Lower leg skin (tissue), 4 donors: ENCODE measurements around the gene SEL1L2. TPM values are rescaled to one million over a fixed set of nuclear protein-coding genes. Genes with fewer than 3 reads are reported as not detected.

Experiments used
- DNase-seq, 2 donors: peaks; one replicate each; pipeline ENCODE4 v3.0.0-alpha.2; 2019; ENCODE audit warnings: low spot score in 2 of 2
- H3K4me3 ChIP-seq: fragments of 200-600 bp; sonication (generic); 2 replicates; pipeline ENCODE4 v1.5.1; 2017; ENCODE audit warnings: mild to moderate bottlenecking, low read depth; ENCODE audit not compliant: poor library complexity, severe bottlenecking
- CTCF ChIP-seq, 3 donors: fragments of 450-650 bp; IDR thresholded peaks; one replicate each; pipeline ENCODE4 v1.5.1; 2016; ENCODE audit warnings: antibody characterized with exemption in 3 of 3, mild to moderate bottlenecking in 3 of 3, moderate library complexity in 2 of 3
- POLR2A ChIP-seq, 2 donors: fragments of 450-650 bp; IDR thresholded peaks; one replicate each; pipeline ENCODE4 v1.6.1; 2016 to 2017; ENCODE audit warnings: antibody characterized with exemption in 2 of 2, mild to moderate bottlenecking in 1 of 2, moderate library complexity in 1 of 2
- WGBS, 2 donors: methylation state at CpG; one replicate each; pipeline ENCODE4 v1.1.5; 2018; 5-methylcytosine and 5-hydroxymethylcytosine counted together
- intact Hi-C: fragments of 100-400 bp; cut with DNase I; formaldehyde crosslinking; loops from one replicate; pipeline ENCODE4 v1.15.0; 2023; ENCODE audit warnings: low total_unique reads
- total RNA-seq, 4 donors: library from RNA; depleted of rRNA; stranded (reverse); fragments of >200 nt; gene quantifications; one replicate each; pipeline ENCODE4 v1.1.0, GENCODE V29; 2016

The SEL1L2 gene
- total RNA-seq, 4 donors from 2014 or later, result not detected

GRCh38 chr20:13862245-13862644 is 128.2 kb downstream of the SEL1L2 start:
- WGBS, 2 donors, result 82 to 87% methylated on average over 2 of the region's 2 CpGs
- TF ChIP-seq POLR2A (IDR thresholded peaks at IDR 0.05) (no peak), CTCF (IDR thresholded peaks at IDR 0.05) (no peak)
- intact Hi-C loops, result no loop called here

GRCh38 chr20:13858871-13859270 is 131.5 kb downstream of the SEL1L2 start:
- TF ChIP-seq POLR2A (IDR thresholded peaks at IDR 0.05), result no peak
- no peak for TF ChIP-seq CTCF (IDR thresholded peaks at IDR 0.05)
- H3K4me3 ChIP-seq, result no peak overlapping the region
- intact Hi-C loops, result no loop called here
- DNase-seq, result no peak

More at GRCh38 chr20:13862245-13862644, 128.2 kb downstream of the SEL1L2 start:
- no peak overlapping the region for H3K4me3 ChIP-seq
- no peak for DNase-seq

- H3K4me3 ChIP-seq, result no peak overlapping the region
- intact Hi-C loops, result no loop called here
- whole genome bisulfite sequencing, 2 donors, result 93 to 94% methylated on average over 5 of the region's 5 CpGs
- TF ChIP-seq POLR2A (IDR thresholded peaks at IDR 0.05) (no peak), CTCF (IDR thresholded peaks at IDR 0.05) (no peak)
- no peak for DNase-seq
Observed at GRCh38 chr20:13858439-13858838, 132.0 kb downstream of the SEL1L2 start.

- H3K4me3 ChIP-seq, result no peak overlapping the region
- DNase-seq, result no peak
- no peak for TF ChIP-seq POLR2A (IDR thresholded peaks at IDR 0.05)
- no peak for TF ChIP-seq CTCF (IDR thresholded peaks at IDR 0.05)
- 52 to 60% methylated on average over 7 of the region's 7 CpGs for WGBS, 2 donors
- intact Hi-C loops, result no loop called here
Observed at GRCh38 chr20:13857961-13858360, 132.5 kb downstream of the SEL1L2 start.

GRCh38 chr20:13857304-13857703 is 133.1 kb downstream of the SEL1L2 start:
- DNase-seq, result no peak
- H3K4me3 ChIP-seq, result no peak overlapping the region
- intact Hi-C loops, result no loop called here
- 45 to 49% methylated on average over 3 of the region's 3 CpGs for WGBS, 2 donors
- TF ChIP-seq POLR2A (IDR thresholded peaks at IDR 0.05), result no peak
- TF ChIP-seq CTCF (IDR thresholded peaks at IDR 0.05), result no peak

GRCh38 chr20:13856354-13856753 is 134.1 kb downstream of the SEL1L2 start:
- H3K4me3 ChIP-seq, result no peak overlapping the region

More at GRCh38 chr20:13856354-13856753, 134.1 kb downstream of the SEL1L2 start:
- WGBS, 2 donors, result 74 to 88% methylated on average over 4 of the region's 4 CpGs
- TF ChIP-seq CTCF (IDR thresholded peaks at IDR 0.05) (no peak), POLR2A (IDR thresholded peaks at IDR 0.05) (no peak)
- DNase-seq, result no peak
- intact Hi-C loops, result no loop called here
